ENCODE results near the gene OGFRL1. TPM values are rescaled to one million over a fixed set of nuclear protein-coding genes. Genes with fewer than 3 reads are reported as not detected.

Gene OGFRL1
- polyA plus RNA-seq, 1 donor from 2014 or later, result 8.3 TPM

DNA sequence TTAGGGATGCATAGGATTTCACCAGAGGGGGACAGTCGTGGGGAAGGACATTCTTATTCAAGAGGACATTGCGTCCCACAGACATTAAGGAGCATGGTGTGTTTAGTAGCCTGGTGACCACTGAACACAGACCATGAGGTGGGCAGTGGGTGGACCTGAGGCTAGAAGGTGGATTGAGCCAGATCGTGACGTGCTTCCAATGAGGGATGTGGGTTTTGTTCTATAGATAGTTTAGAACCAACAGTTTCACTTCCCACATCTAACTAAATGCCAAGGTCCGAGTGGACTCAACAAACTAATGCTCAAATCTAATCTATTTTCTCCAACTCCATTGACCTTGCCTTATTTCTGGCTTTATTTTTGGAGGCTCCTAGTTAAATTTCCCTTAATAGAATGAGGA is 58.5 kb downstream of the OGFRL1 start:
- H4K20me1 ChIP-seq (ENCODE audit: insufficient read depth), result no peaks in the 10 kb centered on the region
- no peak for TF ChIP-seq RAD21 (conservative IDR thresholded peaks at IDR 0.05)
- TF ChIP-seq, protein P1, sequence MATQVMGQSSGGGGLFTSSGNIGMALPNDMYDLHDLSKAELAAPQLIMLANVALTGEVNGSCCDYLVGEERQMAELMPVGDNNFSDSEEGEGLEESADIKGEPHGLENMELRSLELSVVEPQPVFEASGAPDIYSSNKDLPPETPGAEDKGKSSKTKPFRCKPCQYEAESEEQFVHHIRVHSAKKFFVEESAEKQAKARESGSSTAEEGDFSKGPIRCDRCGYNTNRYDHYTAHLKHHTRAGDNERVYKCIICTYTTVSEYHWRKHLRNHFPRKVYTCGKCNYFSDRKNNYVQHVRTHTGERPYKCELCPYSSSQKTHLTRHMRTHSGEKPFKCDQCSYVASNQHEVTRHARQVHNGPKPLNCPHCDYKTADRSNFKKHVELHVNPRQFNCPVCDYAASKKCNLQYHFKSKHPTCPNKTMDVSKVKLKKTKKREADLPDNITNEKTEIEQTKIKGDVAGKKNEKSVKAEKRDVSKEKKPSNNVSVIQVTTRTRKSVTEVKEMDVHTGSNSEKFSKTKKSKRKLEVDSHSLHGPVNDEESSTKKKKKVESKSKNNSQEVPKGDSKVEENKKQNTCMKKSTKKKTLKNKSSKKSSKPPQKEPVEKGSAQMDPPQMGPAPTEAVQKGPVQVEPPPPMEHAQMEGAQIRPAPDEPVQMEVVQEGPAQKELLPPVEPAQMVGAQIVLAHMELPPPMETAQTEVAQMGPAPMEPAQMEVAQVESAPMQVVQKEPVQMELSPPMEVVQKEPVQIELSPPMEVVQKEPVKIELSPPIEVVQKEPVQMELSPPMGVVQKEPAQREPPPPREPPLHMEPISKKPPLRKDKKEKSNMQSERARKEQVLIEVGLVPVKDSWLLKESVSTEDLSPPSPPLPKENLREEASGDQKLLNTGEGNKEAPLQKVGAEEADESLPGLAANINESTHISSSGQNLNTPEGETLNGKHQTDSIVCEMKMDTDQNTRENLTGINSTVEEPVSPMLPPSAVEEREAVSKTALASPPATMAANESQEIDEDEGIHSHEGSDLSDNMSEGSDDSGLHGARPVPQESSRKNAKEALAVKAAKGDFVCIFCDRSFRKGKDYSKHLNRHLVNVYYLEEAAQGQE (IDR thresholded peaks at IDR 0.05; ENCODE audit: borderline replicate concordance), result no peak
- no peak for TF ChIP-seq MXI1 (conservative IDR thresholded peaks at IDR 0.05; ENCODE audit: poor library complexity, severe bottlenecking)
- no peak for TF ChIP-seq SMC3 (conservative IDR thresholded peaks at IDR 0.05; ENCODE audit: poor library complexity)
- TF ChIP-seq, protein P2, sequence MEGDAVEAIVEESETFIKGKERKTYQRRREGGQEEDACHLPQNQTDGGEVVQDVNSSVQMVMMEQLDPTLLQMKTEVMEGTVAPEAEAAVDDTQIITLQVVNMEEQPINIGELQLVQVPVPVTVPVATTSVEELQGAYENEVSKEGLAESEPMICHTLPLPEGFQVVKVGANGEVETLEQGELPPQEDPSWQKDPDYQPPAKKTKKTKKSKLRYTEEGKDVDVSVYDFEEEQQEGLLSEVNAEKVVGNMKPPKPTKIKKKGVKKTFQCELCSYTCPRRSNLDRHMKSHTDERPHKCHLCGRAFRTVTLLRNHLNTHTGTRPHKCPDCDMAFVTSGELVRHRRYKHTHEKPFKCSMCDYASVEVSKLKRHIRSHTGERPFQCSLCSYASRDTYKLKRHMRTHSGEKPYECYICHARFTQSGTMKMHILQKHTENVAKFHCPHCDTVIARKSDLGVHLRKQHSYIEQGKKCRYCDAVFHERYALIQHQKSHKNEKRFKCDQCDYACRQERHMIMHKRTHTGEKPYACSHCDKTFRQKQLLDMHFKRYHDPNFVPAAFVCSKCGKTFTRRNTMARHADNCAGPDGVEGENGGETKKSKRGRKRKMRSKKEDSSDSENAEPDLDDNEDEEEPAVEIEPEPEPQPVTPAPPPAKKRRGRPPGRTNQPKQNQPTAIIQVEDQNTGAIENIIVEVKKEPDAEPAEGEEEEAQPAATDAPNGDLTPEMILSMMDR (IDR thresholded peaks at IDR 0.05; ENCODE audit: poor library complexity, severe bottlenecking), result no peak
- TF ChIP-seq POLR2AphosphoS5 (IDR thresholded peaks at IDR 0.05), result no peak
- no peak for TF ChIP-seq TAF1 (IDR thresholded peaks at IDR 0.05; ENCODE audit: low read depth)
- no peak for TF ChIP-seq EZH2 (IDR thresholded peaks at IDR 0.05; ENCODE audit: borderline replicate concordance, insufficient read depth, low read length, poor library complexity, severe bottlenecking)
- TF ChIP-seq EP300 (conservative IDR thresholded peaks at IDR 0.05; ENCODE audit: poor library complexity, severe bottlenecking), result no peak
- no peaks in the 10 kb centered on the region for H3K27me3 ChIP-seq (ENCODE audit: insufficient read depth, low read depth, low read length)
- no peaks in the 10 kb centered on the region for H3K79me2 ChIP-seq (replicated peaks; ENCODE audit: insufficient read depth, low read length)
- H3K27ac ChIP-seq (ENCODE audit: low read length), result no peak overlapping the region
- no peaks in the 10 kb centered on the region for H3F3A ChIP-seq (ENCODE audit: insufficient read depth, low read length, poor library complexity, severe bottlenecking)
- no peak overlapping the region for H3K4me3 ChIP-seq (ENCODE audit: low read length)
- no peak overlapping the region for H3K9ac ChIP-seq (ENCODE audit: low read length)
- no peaks in the 10 kb centered on the region for H3K9me3 ChIP-seq (ENCODE audit: low read length)
- no peaks in the 10 kb centered on the region for H3K9me2 ChIP-seq (ENCODE audit: insufficient read depth, low read length)
- no peak overlapping the region for H2AFZ ChIP-seq (ENCODE audit: low read depth, low read length)
- no peak overlapping the region for H3K4me2 ChIP-seq (ENCODE audit: low read length)
- H3K36me3 ChIP-seq (ENCODE audit: insufficient read depth, low read length), result no peaks in the 10 kb centered on the region

DNA sequence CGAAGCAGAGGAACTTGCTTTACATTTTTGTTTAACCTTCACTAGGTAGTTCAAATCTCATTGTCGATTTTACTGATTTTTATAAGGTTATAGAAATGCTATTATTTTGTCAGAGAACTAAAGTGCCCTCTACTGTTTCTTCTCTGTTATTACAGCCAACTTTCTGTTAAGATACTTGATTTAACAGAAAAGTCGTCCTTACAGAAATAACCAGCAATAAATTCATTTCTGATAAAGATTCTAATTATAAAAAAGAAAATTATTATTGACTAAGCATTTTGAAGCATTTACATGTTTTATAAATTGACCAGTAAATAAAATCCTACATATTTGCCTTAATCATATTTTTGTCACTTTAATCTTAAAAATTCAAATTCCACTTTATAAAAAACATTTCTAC is 60.8 kb downstream of the OGFRL1 start:
- no peaks in the 10 kb centered on the region for H3F3A ChIP-seq (ENCODE audit: insufficient read depth, low read length, poor library complexity, severe bottlenecking)
- no peaks in the 10 kb centered on the region for H3K79me2 ChIP-seq (replicated peaks; ENCODE audit: insufficient read depth, low read length)
- no peak overlapping the region for H2AFZ ChIP-seq (ENCODE audit: low read depth, low read length)
- no peaks in the 10 kb centered on the region for H3K9me3 ChIP-seq (ENCODE audit: low read length)
- no peak overlapping the region for H3K9ac ChIP-seq (ENCODE audit: low read length)
- TF ChIP-seq, protein P2 (IDR thresholded peaks at IDR 0.05; ENCODE audit: poor library complexity, severe bottlenecking), result peak; percentile 78
- TF ChIP-seq SMC3 (conservative IDR thresholded peaks at IDR 0.05; ENCODE audit: poor library complexity) (peak; percentile 81), RAD21 (conservative IDR thresholded peaks at IDR 0.05) (peak; percentile 81)
- TF ChIP-seq, protein P1 (IDR thresholded peaks at IDR 0.05; ENCODE audit: borderline replicate concordance), result no peak
- H3K9me2 ChIP-seq (ENCODE audit: insufficient read depth, low read length), result no peaks in the 10 kb centered on the region
- H3K4me2 ChIP-seq (ENCODE audit: low read length), result no peak overlapping the region
- no peaks in the 10 kb centered on the region for H3K27me3 ChIP-seq (ENCODE audit: insufficient read depth, low read depth, low read length)
- H3K36me3 ChIP-seq (ENCODE audit: insufficient read depth, low read length), result no peaks in the 10 kb centered on the region
- no peak overlapping the region for H3K27ac ChIP-seq (ENCODE audit: low read length)
- H4K20me1 ChIP-seq (ENCODE audit: insufficient read depth), result no peaks in the 10 kb centered on the region
- no peak overlapping the region for H3K4me3 ChIP-seq (ENCODE audit: low read length)
